OCI-LY3 (cell line): ENCODE data around the gene ITIH3.

Experiments used
- EZH2phosphoT487 ChIP-seq: fragments of 200-600 bp; shearing (Covaris generic); IDR thresholded peaks from 2 replicates; pipeline ENCODE4 v1.6.1; 2018; ENCODE audit warnings: antibody characterized with exemption, mixed run types, low read depth
- TF ChIP-seq, protein P1 (sequence below): fragments of 200-600, 300-600 bp; sonication (generic); IDR thresholded peaks from 2 replicates; pipeline ENCODE4 v1.5.1; 2014; ENCODE audit warnings: antibody characterized with exemption, low read length, low read depth

DNA sequence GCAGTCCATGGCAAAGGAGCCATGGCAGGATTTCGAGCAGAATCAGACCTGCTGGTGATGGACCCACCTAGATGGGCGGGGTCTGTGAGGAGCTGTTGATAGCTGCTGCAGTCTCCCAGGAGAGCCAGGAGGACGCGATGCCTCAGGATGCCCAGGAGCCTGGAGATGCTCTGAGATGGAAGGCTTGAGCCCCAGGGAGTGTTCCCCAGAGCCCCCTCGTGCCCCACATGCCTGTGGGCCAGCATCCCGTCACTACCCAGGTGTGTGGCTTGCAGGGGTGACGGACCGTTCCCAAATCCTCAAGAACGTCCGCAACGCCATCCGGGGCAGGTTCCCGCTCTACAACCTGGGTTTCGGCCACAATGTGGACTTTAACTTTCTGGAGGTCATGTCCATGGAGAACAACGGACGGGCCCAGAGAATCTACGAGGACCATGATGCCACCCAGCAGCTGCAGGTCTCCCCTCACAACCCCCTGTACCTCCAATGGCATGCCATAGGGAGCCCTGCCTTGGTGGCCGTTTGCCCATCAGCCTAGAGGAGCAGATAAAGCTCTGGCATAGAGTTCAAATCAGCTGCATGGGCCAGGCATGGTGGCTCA is 10.5 kb upstream of the ITIH3 start:
- TF ChIP-seq, protein P1, sequence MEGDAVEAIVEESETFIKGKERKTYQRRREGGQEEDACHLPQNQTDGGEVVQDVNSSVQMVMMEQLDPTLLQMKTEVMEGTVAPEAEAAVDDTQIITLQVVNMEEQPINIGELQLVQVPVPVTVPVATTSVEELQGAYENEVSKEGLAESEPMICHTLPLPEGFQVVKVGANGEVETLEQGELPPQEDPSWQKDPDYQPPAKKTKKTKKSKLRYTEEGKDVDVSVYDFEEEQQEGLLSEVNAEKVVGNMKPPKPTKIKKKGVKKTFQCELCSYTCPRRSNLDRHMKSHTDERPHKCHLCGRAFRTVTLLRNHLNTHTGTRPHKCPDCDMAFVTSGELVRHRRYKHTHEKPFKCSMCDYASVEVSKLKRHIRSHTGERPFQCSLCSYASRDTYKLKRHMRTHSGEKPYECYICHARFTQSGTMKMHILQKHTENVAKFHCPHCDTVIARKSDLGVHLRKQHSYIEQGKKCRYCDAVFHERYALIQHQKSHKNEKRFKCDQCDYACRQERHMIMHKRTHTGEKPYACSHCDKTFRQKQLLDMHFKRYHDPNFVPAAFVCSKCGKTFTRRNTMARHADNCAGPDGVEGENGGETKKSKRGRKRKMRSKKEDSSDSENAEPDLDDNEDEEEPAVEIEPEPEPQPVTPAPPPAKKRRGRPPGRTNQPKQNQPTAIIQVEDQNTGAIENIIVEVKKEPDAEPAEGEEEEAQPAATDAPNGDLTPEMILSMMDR = no peak
- TF ChIP-seq EZH2phosphoT487 = no peak
